Measurements from ENCODE around the gene ZNF385A.
A peak's percentile ranks its signal among the peaks of the same experiment; 100 is the strongest.

ZNF385A gene

DNA sequence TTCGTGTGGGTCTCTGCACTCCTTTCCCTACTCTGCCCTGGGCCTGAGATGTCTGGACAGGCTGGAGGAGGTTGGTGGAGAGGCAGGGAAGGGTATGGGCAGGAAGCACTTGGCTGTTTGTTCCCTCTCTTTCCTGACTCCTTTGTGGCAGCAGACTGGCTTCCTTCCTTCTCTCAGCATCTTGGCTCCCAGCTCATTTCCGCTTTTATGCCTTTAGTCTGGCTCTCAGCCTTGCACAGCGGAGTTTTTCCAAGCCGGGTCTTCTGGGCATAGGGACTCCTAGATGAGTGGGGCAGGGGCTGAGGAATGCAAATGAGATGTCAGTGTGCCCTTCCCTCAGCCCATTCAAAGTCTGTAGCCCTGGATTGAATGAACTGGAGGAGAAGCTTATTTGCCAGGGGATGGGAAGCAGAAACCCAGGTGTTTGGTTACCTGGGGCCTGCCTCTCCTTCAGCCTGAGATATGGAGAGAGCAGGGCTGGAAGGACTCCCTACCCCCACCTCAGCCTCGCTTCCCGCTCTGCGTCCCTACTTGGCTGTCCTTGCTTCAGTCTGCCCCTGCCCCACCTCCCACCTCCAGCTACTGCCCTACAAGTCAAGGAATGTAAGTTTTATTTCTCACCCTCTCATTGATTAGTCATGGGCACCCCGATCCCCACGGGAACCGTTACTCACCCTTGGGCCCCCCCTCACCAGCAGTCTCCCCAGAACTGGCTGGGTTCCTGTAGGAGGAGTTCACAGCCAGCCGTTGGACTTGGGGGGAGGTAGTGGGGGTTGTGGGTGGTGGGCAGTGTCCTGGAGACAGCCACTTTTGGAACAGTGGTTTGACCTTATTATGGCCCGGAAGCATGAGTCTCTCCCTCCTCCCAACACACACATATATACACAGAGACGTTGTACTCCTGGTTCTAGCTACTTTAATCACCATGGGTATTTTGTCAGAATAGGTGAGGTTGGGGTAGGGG is 43.8 kb upstream of the ZNF385A start:
- in situ Hi-C loops (cut with HindIII; ENCODE audit: low sequenced_read_pairs) = no loop called here
- TF ChIP-seq, protein P1, sequence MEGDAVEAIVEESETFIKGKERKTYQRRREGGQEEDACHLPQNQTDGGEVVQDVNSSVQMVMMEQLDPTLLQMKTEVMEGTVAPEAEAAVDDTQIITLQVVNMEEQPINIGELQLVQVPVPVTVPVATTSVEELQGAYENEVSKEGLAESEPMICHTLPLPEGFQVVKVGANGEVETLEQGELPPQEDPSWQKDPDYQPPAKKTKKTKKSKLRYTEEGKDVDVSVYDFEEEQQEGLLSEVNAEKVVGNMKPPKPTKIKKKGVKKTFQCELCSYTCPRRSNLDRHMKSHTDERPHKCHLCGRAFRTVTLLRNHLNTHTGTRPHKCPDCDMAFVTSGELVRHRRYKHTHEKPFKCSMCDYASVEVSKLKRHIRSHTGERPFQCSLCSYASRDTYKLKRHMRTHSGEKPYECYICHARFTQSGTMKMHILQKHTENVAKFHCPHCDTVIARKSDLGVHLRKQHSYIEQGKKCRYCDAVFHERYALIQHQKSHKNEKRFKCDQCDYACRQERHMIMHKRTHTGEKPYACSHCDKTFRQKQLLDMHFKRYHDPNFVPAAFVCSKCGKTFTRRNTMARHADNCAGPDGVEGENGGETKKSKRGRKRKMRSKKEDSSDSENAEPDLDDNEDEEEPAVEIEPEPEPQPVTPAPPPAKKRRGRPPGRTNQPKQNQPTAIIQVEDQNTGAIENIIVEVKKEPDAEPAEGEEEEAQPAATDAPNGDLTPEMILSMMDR (IDR thresholded peaks at IDR 0.05; ENCODE audit: low read depth, low read length) = no peak
- H3K4me3 ChIP-seq (ENCODE audit: low read depth, low read length) = no peak overlapping the region
- peak; percentile 74 for DNase-seq (ENCODE audit: low read depth, low spot score)

DNA sequence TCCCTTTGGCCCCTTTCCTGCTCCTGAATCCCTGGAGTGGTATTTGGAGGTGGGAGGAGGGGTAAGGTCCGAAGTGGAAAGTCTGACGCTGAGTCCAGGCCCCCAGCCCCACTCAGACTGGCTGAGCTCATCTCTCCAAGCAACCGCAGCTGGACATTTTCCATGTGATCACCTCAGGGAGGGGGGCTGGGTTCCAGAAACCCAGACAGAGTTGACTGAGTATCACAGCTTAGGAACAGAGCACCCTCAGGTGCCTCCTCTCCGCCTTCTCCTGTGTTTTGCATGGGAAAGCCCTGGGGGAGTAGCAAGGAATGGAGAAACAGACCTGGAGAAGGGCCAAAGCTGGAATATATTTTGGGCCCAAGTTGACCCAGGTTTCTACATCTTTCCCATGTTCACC is 42.6 kb upstream of the ZNF385A start:
- in situ Hi-C loops (cut with HindIII; ENCODE audit: low sequenced_read_pairs) = no loop called here
- DNase-seq (ENCODE audit: low read depth, low spot score) = no peak
- TF ChIP-seq, protein P1 (IDR thresholded peaks at IDR 0.05; ENCODE audit: low read depth, low read length) = no peak

DNA sequence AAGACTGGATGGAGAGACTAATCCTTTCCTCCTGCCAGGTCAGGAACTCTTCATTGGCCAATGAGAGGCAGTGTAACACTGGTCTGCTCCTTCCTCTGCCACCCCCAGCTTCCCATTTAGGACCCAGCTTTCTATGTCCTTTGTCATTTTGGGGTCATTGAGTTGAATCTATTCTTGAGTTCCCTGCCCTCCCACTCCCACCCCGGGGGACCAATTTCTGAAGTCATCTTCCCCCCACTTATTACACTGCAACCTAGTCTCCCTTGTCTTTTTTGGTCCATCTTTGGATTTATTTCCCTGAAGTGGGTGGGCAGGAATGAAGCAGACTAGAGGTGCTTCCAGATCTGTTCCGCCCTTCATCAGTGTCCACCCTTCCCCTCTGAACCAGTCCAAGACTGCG is 42.2 kb upstream of the ZNF385A start:
- no peak overlapping the region for H3K4me3 ChIP-seq (ENCODE audit: low read depth, low read length)
- DNase-seq (ENCODE audit: low read depth, low spot score) = no peak
- TF ChIP-seq, protein P1 (IDR thresholded peaks at IDR 0.05; ENCODE audit: low read depth, low read length) = no peak
- in situ Hi-C loops (cut with HindIII; ENCODE audit: low sequenced_read_pairs) = no loop called here

More for the DNA sequence above, 42.6 kb upstream of the ZNF385A start:
- H3K4me3 ChIP-seq (ENCODE audit: low read depth, low read length) = no peak overlapping the region

DNA sequence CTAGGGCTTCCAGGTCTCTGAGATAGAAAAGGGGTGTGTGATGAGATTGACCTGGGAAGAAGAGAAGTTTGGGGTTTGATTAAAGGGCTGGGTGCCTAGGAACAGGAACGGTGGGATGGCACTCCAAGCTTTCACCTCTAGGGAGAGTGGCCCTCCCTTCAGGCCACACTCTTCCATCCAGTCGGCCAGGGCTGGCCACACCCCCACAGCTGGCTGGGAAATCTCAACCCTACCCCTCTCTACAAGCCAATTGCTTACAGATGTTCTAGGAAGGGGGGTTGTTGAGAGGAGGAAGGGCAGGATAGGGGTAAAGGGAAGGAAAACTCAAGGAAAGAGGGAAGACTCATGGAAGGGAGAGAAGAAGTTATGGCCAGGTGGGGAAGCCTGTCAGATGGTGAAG is 41.2 kb upstream of the ZNF385A start:
- in situ Hi-C loops (cut with HindIII; ENCODE audit: low sequenced_read_pairs) = no loop called here
- TF ChIP-seq, protein P1 (IDR thresholded peaks at IDR 0.05; ENCODE audit: low read depth, low read length) = no peak
- no peak for DNase-seq (ENCODE audit: low read depth, low spot score)
- H3K4me3 ChIP-seq (ENCODE audit: low read depth, low read length) = no peak overlapping the region

DNA sequence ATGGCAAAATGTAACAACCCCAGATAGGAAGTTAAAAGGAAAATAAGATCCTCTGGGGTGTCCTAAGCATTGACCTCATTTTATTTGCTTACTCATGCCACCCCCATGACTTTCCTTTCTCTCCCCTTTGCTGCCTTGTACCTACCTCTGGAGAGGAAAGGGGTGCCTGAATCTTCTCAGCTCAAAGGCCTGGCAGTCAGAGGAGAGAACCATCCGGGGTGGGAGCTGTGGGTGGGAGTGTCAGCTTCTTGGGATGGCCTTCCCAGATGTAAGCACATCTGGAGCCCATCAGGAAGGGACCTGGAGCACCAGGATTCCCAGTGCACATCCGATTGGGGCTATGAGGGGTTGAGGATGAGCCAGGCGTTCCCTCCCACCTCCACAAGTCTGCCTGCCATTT is 39.7 kb upstream of the ZNF385A start:
- no peak overlapping the region for H3K4me3 ChIP-seq (ENCODE audit: low read depth, low read length)
- in situ Hi-C loops (cut with HindIII; ENCODE audit: low sequenced_read_pairs) = no loop called here
- TF ChIP-seq, protein P1 (IDR thresholded peaks at IDR 0.05; ENCODE audit: low read depth, low read length) = no peak
- DNase-seq (ENCODE audit: low read depth, low spot score) = no peak

DNA sequence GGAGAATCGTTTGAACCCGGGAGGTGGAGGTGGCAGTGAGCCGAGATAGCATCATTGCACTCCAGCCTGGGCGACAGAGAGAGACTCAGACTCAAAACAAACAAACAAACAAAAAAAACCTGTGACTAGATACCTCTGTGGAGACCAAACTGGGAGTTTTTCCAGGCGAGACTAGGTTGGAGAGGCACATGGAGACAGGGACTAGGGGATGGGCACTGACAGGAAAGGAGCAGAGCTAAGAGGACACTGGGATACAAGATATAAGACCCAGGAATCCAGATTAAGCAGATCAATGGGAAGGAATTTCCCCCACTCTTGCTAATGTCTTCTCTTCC is 39.2 kb upstream of the ZNF385A start:
- TF ChIP-seq, protein P1 (IDR thresholded peaks at IDR 0.05; ENCODE audit: low read depth, low read length) = no peak
- no peak overlapping the region for H3K4me3 ChIP-seq (ENCODE audit: low read depth, low read length)
- in situ Hi-C loops (cut with HindIII; ENCODE audit: low sequenced_read_pairs) = no loop called here
- DNase-seq (ENCODE audit: low read depth, low spot score) = no peak
